Measurements from ENCODE around the gene FGG. TPM values are rescaled to one million over a fixed set of nuclear protein-coding genes. Genes with fewer than 3 reads are reported as not detected.

FGG gene
- total and polyA plus RNA-seq, 2 of the 13 experiments (the other 11 are each of a cell fraction or from before 2014, with no cell fraction given), result 1,037 to 2,423 TPM

- TF ChIP-seq ZNF770 (CRISPR knock-in tag; IDR thresholded peaks at IDR 0.05), result peak; percentile 98
- peak; percentile 93 for TF ChIP-seq ZNF121 (CRISPR knock-in tag; IDR thresholded peaks at IDR 0.05)
- 0 out of 2 replicates have a peak, but pooled peaks have one; percentile 19 for TF ChIP-seq ZNF503 (CRISPR knock-in tag; IDR thresholded peaks at IDR 0.05)
- peak; percentile 60; the same call in 1 of the 2 replicates for TF ChIP-seq BORCS8-MEF2B (CRISPR knock-in tag; IDR thresholded peaks at IDR 0.05)
- no peak for TF ChIP-seq AGO1 (IDR thresholded peaks at IDR 0.05; ENCODE audit: low read depth, low read length, poor library complexity, severe bottlenecking)
- TF ChIP-seq JARID2 (CRISPR knock-in tag; IDR thresholded peaks at IDR 0.05; ENCODE audit: insufficient replicate concordance), result no peak
- 0 out of 4 replicates have a peak, but pooled peaks of 1 of the 2 experiments have one; percentile 22 for TF ChIP-seq HMGXB4 (CRISPR knock-in tag; IDR thresholded peaks at IDR 0.05; ENCODE audit: borderline replicate concordance in 1 of 2, low read depth in 1 of 2)
- TF ChIP-seq HOXA9 (CRISPR knock-in tag; IDR thresholded peaks at IDR 0.05; ENCODE audit: borderline replicate concordance), result 0 out of 2 replicates have a peak, but pooled peaks have one; percentile 22
- no peak for TF ChIP-seq ELK4 (CRISPR knock-in tag; IDR thresholded peaks at IDR 0.05; ENCODE audit: borderline replicate concordance)
- 0 out of 2 replicates have a peak, but pooled peaks have one; percentile 15 for TF ChIP-seq IRF2 (CRISPR knock-in tag; IDR thresholded peaks at IDR 0.05)
- TF ChIP-seq AFF4 (CRISPR knock-in tag; IDR thresholded peaks at IDR 0.05), result peak; percentile 75
These were observed 9.2 kb downstream of the FGG start (continued) for GRCh38 chr4:154603033-154603943.

Measured in HepG2 (cell line).